Measurements from ENCODE around the gene EPO. TPM values are rescaled to one million over a fixed set of nuclear protein-coding genes. Genes with fewer than 3 reads are reported as not detected.

Gene EPO
- total and polyA plus RNA-seq, 2 of the 8 experiments (the other 6 are each of a cell fraction or from before 2014, with no cell fraction given), result 0.42 to 0.95 TPM

DNA sequence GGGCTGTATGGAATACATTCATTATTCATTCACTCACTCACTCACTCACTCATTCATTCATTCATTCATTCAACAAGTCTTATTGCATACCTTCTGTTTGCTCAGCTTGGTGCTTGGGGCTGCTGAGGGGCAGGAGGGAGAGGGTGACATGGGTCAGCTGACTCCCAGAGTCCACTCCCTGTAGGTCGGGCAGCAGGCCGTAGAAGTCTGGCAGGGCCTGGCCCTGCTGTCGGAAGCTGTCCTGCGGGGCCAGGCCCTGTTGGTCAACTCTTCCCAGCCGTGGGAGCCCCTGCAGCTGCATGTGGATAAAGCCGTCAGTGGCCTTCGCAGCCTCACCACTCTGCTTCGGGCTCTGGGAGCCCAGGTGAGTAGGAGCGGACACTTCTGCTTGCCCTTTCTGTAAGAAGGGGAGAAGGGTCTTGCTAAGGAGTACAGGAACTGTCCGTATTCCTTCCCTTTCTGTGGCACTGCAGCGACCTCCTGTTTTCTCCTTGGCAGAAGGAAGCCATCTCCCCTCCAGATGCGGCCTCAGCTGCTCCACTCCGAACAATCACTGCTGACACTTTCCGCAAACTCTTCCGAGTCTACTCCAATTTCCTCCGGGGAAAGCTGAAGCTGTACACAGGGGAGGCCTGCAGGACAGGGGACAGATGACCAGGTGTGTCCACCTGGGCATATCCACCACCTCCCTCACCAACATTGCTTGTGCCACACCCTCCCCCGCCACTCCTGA lies 2.4 kb downstream of the EPO start (continued):
- TF ChIP-seq RAD21 (IDR thresholded peaks at IDR 0.05 in 1 of 2, conservative IDR thresholded peaks at IDR 0.05 in 1 of 2; ENCODE audit: low read depth in 2 of 2, low read length in 2 of 2), result no peak
- TF ChIP-seq CTBP2 (IDR thresholded peaks at IDR 0.05; ENCODE audit: borderline replicate concordance, insufficient read depth, insufficient read length, low read length), result no peak
- no peak for TF ChIP-seq KDM4A (IDR thresholded peaks at IDR 0.05; ENCODE audit: low read depth, low read length, severe bottlenecking)
- no peak for TF ChIP-seq SAP30 (IDR thresholded peaks at IDR 0.05; ENCODE audit: insufficient read depth, insufficient replicate concordance, low read length)
- TF ChIP-seq, protein P1, sequence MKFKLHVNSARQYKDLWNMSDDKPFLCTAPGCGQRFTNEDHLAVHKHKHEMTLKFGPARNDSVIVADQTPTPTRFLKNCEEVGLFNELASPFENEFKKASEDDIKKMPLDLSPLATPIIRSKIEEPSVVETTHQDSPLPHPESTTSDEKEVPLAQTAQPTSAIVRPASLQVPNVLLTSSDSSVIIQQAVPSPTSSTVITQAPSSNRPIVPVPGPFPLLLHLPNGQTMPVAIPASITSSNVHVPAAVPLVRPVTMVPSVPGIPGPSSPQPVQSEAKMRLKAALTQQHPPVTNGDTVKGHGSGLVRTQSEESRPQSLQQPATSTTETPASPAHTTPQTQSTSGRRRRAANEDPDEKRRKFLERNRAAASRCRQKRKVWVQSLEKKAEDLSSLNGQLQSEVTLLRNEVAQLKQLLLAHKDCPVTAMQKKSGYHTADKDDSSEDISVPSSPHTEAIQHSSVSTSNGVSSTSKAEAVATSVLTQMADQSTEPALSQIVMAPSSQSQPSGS (IDR thresholded peaks at IDR 0.05; ENCODE audit: low read length), result no peak
- TF ChIP-seq EZH2 (IDR thresholded peaks at IDR 0.05; ENCODE audit: low read depth, low read length, severe bottlenecking), result no peak
- no peak for TF ChIP-seq SIN3A (conservative IDR thresholded peaks at IDR 0.05 in 1 of 2, IDR thresholded peaks at IDR 0.05 in 1 of 2; ENCODE audit: low read depth in 1 of 2, low read length in 2 of 2)
- TF ChIP-seq, protein P2, sequence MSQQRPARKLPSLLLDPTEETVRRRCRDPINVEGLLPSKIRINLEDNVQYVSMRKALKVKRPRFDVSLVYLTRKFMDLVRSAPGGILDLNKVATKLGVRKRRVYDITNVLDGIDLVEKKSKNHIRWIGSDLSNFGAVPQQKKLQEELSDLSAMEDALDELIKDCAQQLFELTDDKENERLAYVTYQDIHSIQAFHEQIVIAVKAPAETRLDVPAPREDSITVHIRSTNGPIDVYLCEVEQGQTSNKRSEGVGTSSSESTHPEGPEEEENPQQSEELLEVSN (IDR thresholded peaks at IDR 0.05), result no peak
- TF ChIP-seq CREB1 (IDR thresholded peaks at IDR 0.05), result no peak
- no peak for TF ChIP-seq HDAC6 (IDR thresholded peaks at IDR 0.05; ENCODE audit: low read depth, low read length)

Measured in H1 (cell line).